ENCODE results near the gene MLPH. TPM values are rescaled to one million over a fixed set of nuclear protein-coding genes. Genes with fewer than 3 reads are reported as not detected.

The MLPH gene
- total RNA-seq, 1 donor from 2014 or later, result 88.9 TPM

DNA sequence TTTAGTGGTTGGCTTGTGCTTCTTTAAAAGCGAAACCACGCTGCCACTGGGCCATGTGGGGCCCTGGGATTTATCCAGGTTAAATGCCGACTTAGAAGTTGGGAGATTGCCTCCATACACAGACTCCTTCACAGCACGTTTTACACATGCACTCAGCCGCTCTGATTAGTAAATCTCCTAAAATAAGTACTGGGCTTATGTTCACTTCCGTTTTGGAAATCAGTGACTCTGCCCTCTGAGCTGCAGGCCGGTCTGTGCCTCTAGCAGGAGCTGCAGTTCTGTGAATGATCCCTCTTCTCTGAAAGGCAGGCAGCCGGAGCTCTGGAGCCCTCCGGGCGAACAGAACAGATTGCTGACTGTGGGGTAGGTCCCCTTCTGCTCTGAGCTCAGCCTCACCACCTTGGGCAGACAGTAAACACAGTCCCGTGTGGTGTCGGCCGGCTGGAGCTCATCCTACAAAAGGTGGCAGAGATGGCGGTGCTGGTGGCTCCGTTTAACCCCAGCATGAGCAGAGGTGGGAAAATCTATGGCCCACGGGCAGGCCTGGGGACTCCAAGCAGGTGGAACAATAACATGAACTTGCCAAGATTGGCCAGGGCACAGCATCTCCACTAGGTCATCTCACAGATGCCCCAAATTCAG lies 113.3 kb downstream of the MLPH start:
- intact Hi-C loops (cut with micrococcal nuclease), result loop anchor here (10.0 kb wide), 1 partner anchor 74 kb away; no protein-coding TSS in a partner anchor
- peak; percentile 72 for DNase-seq
- ATAC-seq, result peak; percentile 88

DNA sequence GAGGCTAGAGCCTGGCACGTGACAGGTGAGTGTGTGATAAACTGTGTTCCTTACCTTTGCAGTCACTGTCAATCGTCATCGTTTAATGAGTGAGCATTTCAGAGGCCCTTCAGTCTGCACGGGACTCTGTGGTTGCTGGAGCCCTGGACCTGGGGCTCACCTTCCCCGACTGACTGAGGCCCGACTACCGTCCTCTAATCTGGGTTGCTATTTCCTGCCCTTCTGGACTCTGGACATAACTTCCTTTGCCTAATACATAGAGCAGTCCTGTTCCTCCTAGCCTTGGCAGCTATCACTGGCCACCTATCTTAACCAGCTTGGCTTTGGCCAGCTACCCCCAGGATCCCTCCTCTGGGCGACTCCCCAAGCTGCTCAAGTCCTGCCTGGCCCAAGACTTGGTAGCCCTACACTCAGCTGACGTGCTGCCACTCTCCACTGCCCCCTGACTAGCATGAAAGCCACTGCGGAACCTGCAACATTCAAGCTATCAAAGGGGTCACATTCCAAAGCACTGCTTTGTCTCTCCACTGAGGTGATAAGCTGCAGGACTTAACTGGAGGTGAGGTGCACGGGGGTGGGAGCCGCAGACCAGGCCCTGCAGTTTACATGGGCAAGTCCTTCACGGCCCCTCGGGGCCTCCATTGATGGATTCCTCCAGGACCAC lies 114.5 kb downstream of the MLPH start:
- no peak for DNase-seq
- peak; percentile 5 for ATAC-seq
- intact Hi-C loops (cut with micrococcal nuclease), result loop anchor here (10.0 kb wide), 1 partner anchor 73 kb away; no protein-coding TSS in a partner anchor

DNA sequence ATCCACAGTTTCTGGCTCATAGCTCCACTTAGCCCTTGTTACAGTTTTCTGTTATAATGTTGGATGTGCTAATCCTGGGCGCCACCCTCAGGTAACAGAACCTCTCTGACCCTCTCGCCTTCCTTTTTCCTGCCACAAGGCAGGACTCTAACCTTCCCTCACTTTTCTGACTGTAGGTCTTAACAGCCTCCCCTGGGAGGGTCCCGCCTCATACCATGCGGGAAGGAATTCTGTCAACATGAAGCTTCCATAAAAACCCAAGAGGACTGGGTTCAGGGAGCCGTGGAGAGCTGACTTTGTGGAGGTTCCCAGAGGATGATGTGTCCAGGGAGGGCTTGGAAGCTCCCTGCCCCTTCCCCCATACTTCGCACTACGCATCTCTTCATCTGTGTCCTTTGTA lies 115.4 kb downstream of the MLPH start:
- ATAC-seq, result no peak
- DNase-seq, result no peak
- intact Hi-C loops (cut with micrococcal nuclease), result loop anchor here (10.0 kb wide), 1 partner anchor 72 kb away; no protein-coding TSS in a partner anchor

DNA sequence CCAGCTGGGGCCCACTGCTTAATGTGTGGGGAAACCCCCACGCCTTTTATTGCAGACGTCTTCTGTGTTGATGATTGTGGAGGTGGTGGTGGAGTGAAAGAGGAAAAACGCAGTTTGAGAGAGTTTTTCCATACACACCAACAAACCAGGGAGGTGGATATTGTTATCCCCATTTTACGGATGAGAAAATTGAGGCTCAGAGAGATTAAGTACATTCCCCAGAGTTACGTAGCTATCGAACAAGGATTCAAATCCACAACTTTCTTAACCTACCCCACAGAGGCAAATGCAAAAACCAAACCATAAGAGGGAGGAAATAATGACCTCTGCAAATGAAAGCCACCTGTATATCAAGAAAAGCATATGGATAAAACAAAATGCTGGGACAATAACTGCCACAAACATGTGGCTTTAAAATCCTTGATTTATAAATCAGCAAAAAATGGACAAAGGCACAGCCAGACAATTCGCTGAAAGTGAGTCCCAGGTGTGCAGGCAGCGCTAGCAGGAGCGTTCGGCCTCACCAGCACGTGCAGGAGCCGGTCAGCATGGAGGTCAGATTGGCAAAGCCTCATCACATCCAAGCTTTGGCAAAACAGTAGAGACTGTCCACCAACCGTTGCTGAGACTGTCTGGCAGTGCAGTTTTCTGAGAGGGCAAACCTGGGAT lies 116.1 kb downstream of the MLPH start:
- ATAC-seq (no peak), DNase-seq (no peak)
- intact Hi-C loops (cut with micrococcal nuclease), result loop anchor here (10.0 kb wide), 1 partner anchor 72 kb away; no protein-coding TSS in a partner anchor

DNA sequence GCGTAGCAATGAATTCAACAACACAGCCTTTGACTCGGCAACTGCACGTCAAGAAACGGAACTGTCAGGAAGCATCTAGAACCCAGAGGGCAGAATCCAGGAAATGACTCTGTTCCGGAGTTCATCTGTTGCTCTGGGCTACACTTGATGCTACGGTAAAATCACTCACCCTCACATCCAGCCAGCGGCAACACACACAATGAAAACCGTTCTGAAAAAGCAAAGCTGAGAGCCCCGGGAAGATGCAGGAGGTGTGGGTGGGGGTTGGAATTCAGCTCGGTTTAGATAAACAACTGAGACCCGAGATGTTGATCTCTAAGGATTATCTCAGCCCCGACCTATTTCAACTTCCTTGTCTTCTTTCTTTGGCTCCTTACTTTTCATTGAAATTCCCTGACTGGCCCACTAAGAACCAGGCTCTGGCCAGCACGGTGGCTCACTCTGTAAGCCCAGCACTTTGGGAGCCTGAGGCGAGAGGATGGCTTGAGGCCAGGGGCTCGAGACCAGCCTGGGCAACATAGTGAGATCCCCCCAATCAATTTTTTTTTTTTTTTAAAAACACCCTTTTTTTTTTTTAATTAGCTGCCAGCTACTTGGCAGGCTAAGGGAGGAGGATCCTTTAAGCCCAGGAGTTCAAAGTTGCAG lies 116.8 kb downstream of the MLPH start:
- no peak for DNase-seq
- intact Hi-C loops (cut with micrococcal nuclease), result loop anchor here (10.0 kb wide), 1 partner anchor 71 kb away; no protein-coding TSS in a partner anchor
- no peak for ATAC-seq

DNA sequence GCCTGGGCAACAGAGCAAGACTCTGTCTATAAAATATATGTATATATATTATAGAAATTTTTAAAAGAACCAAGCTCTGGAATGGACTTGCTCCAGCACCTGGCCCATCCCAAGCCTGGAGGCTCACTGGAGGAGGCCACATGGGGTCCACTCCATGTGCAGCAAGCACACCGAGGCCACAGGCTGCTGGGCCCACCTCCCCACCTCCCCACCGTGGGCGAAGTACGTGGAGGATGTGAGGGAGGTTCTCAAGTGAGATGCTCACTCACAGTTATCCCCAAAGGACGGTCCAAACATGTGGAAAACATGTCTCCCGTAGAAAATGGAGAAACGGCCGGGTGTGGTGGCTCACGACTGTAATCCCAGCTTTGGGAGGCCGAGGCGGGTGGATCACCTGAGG lies 117.3 kb downstream of the MLPH start:
- intact Hi-C loops (cut with micrococcal nuclease), result loop anchor here (10.0 kb wide), 1 partner anchor 70 kb away; no protein-coding TSS in a partner anchor
- ATAC-seq (no peak), DNase-seq (no peak)

Small RNA genes within 50 kb of the gene (microRNA-seq; reads per million reads assigned to microRNA genes)
- not detected for gene MIR6811 (ENCODE audit: borderline number of aligned reads)

Other genes with a start within 250 kb of the MLPH start
- gene COL6A3, start 73.1 kb upstream of the MLPH start, total RNA-seq, result 59.5 TPM
- gene PRLH, start 79.3 kb downstream of the MLPH start, total RNA-seq, result not detected
- gene RAB17, start 103.5 kb downstream of the MLPH start, total RNA-seq, result 3.2 TPM
- gene LRRFIP1, start 140.3 kb downstream of the MLPH start, total RNA-seq, result 101 TPM